ENCODE results near the gene KIFAP3.

DNA sequence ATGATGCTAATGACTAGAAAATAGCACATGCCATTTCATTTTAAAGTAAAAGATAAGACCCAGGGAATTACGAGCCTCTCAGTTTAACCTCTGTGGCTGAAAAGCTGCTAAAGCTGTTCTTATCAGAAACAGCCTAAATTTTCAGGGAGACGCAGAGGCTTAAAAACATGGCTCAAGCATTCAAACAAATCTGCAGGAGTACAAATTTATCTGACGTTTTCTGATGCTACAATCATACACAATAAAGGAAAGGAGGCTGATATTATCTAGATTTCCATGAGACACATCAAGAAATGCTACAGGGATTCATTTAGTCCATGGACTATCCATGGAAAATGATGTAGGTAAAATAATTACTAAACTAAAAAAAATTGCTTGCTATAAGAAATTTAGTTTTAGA lies 115.5 kb downstream of the KIFAP3 start:
- TF ChIP-seq, protein P1, sequence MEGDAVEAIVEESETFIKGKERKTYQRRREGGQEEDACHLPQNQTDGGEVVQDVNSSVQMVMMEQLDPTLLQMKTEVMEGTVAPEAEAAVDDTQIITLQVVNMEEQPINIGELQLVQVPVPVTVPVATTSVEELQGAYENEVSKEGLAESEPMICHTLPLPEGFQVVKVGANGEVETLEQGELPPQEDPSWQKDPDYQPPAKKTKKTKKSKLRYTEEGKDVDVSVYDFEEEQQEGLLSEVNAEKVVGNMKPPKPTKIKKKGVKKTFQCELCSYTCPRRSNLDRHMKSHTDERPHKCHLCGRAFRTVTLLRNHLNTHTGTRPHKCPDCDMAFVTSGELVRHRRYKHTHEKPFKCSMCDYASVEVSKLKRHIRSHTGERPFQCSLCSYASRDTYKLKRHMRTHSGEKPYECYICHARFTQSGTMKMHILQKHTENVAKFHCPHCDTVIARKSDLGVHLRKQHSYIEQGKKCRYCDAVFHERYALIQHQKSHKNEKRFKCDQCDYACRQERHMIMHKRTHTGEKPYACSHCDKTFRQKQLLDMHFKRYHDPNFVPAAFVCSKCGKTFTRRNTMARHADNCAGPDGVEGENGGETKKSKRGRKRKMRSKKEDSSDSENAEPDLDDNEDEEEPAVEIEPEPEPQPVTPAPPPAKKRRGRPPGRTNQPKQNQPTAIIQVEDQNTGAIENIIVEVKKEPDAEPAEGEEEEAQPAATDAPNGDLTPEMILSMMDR (IDR thresholded peaks at IDR 0.05) = no peak
- TF ChIP-seq POLR2AphosphoS5 (IDR thresholded peaks at IDR 0.05; ENCODE audit: low read depth, low read length) = no peak
- no peak for TF ChIP-seq TCF7L2 (IDR thresholded peaks at IDR 0.05; ENCODE audit: low read depth, low read length)
- no peak for TF ChIP-seq SIN3A (IDR thresholded peaks at IDR 0.05; ENCODE audit: borderline replicate concordance, insufficient read depth, low read depth, low read length)
